Measurements from ENCODE around the gene CA5B.

DNA sequence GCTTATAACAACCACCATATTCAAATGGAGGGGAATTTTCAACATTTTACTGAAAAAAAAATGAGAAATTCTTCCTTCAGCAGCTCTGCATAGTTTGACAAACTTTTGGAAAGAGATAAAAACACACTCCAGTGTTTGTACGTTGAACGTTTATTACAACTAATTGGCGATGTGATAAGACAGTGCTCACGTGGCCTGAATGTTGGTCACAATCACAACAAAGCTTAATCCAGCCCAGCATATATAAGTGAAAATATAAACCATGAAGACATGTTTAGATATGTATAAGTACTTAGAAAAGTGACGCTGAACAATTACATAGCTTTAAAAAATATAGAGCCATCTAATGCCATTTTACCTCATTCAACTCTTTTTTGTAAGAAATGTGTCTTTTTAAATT is 87.9 kb downstream of the CA5B start:
- TF ChIP-seq SUZ12 (IDR thresholded peaks at IDR 0.05; ENCODE audit: extremely low read depth, insufficient read depth, insufficient read length) (no peak), YY1 (IDR thresholded peaks at IDR 0.05; ENCODE audit: insufficient read depth, insufficient read length) (no peak)
